Neural cell (in vitro differentiated cells): ENCODE results near the gene RTBDN. TPM values are rescaled to one million over a fixed set of nuclear protein-coding genes. Genes with fewer than 3 reads are reported as not detected.
"Not testable (repeated sequence)": the region's sequence is repeated elsewhere in the genome, so short reads cannot be mapped to it uniquely, and the experiment has no call there.

Experiments
- H2AFZ ChIP-seq: fragments of 200-600, 300-800 bp; sonication (generic), shearing (Covaris generic); 2 replicates; pipeline ENCODE4 v1.6.0; 2014; ENCODE audit warnings: low read depth, mild to moderate bottlenecking, antibody characterized with exemption, low read length, moderate library complexity
- H3F3A ChIP-seq: fragments of 200-600 bp; shearing (Covaris generic); 2 replicates; pipeline ENCODE4 v1.6.1; 2016; ENCODE audit warnings: mild to moderate bottlenecking, moderate library complexity, mixed read lengths, antibody characterized with exemption, low read length; ENCODE audit not compliant: insufficient read depth, poor library complexity, severe bottlenecking
- H3K27ac ChIP-seq: fragments of 200-600, 300-800 bp; sonication (generic), shearing (Covaris generic); 2 replicates; pipeline ENCODE4 v1.5.1; 2014; ENCODE audit warnings: mild to moderate bottlenecking, low read length, moderate library complexity
- H3K27me3 ChIP-seq: fragments of 300-800, 200-600 bp; sonication (generic), shearing (Covaris generic); 2 replicates; pipeline ENCODE4 v1.6.0; 2014; ENCODE audit warnings: mild to moderate bottlenecking, low read depth, low read length, moderate library complexity; ENCODE audit not compliant: insufficient read depth
- H3K36me3 ChIP-seq: fragments of 300-800, 200-600 bp; sonication (generic), shearing (Covaris generic); 2 replicates; pipeline ENCODE4 v1.5.1; 2014; ENCODE audit warnings: mild to moderate bottlenecking, antibody characterized with exemption, low read length, moderate library complexity; ENCODE audit not compliant: insufficient read depth
- H3K4me2 ChIP-seq: fragments of 300-800, 200-600 bp; sonication (generic), shearing (Covaris generic); 2 replicates; pipeline ENCODE4 v1.6.0; 2014; ENCODE audit warnings: mild to moderate bottlenecking, low read length
- H3K4me3 ChIP-seq: fragments of 300-800, 200-600 bp; sonication (generic), shearing (Covaris generic); 2 replicates; pipeline ENCODE4 v1.5.1; 2014; ENCODE audit warnings: mild to moderate bottlenecking, low read length, moderate library complexity
- H3K79me2 ChIP-seq: fragments of 200-600 bp; shearing (Covaris generic); replicated peaks from 2 replicates; pipeline ENCODE4 v1.6.0; 2014; ENCODE audit warnings: mild to moderate bottlenecking, low read length, moderate library complexity; ENCODE audit not compliant: insufficient read depth
- H3K9ac ChIP-seq: fragments of 300-800, 200-600 bp; sonication (generic), shearing (Covaris generic); 2 replicates; pipeline ENCODE4 v1.6.1; 2016; ENCODE audit warnings: mild to moderate bottlenecking, low read length, mixed read lengths
- H3K9me2 ChIP-seq: fragments of 200-600 bp; shearing (Covaris generic); 2 replicates; pipeline ENCODE4 v1.6.1; 2016; ENCODE audit warnings: mild to moderate bottlenecking, low read length, mixed read lengths; ENCODE audit not compliant: insufficient read depth
- H3K9me3 ChIP-seq: fragments of 200-600, 300-800 bp; sonication (generic), shearing (Covaris generic); 2 replicates; pipeline ENCODE4 v1.6.1; 2016; ENCODE audit warnings: mild to moderate bottlenecking, mixed run types, low read length, moderate library complexity, mixed read lengths
- H4K20me1 ChIP-seq: fragments of 200-600 bp; shearing (Covaris generic); 2 replicates; pipeline ENCODE4 v1.6.1; 2016; ENCODE audit warnings: mild to moderate bottlenecking, mixed run types; ENCODE audit not compliant: insufficient read depth
- EP300 ChIP-seq: fragments of 450-650 bp; conservative IDR thresholded peaks from 2 replicates; pipeline ENCODE4 v1.6.1; 2014; ENCODE audit warnings: antibody characterized with exemption, mild to moderate bottlenecking, moderate library complexity; ENCODE audit not compliant: poor library complexity, severe bottlenecking
- EZH2 ChIP-seq: fragments of 200-600, 300-800 bp; shearing (Covaris generic), sonication (generic); IDR thresholded peaks from 2 replicates; pipeline ENCODE4 v1.6.1; 2014; ENCODE audit warnings: antibody characterized with exemption, low read length, borderline replicate concordance, mild to moderate bottlenecking; ENCODE audit not compliant: insufficient read depth, poor library complexity, severe bottlenecking
- MXI1 ChIP-seq: fragments of 450-650 bp; conservative IDR thresholded peaks from 2 replicates; pipeline ENCODE4 v1.6.1; 2014; ENCODE audit warnings: antibody characterized with exemption, mild to moderate bottlenecking; ENCODE audit not compliant: poor library complexity, severe bottlenecking
- POLR2AphosphoS5 ChIP-seq: IDR thresholded peaks from 2 replicates; pipeline ENCODE4 v1.6.1; 2012
- RAD21 ChIP-seq: fragments of 450-650 bp; conservative IDR thresholded peaks from 2 replicates; pipeline ENCODE4 v1.6.1; 2014; ENCODE audit warnings: antibody characterized with exemption, mild to moderate bottlenecking, moderate library complexity
- SMC3 ChIP-seq: fragments of 450-650 bp; conservative IDR thresholded peaks from 2 replicates; pipeline ENCODE4 v1.6.1; 2014; ENCODE audit warnings: antibody characterized with exemption, mild to moderate bottlenecking, moderate library complexity; ENCODE audit not compliant: poor library complexity
- TAF1 ChIP-seq: IDR thresholded peaks from 2 replicates; pipeline ENCODE4 v1.6.1; 2012; ENCODE audit warnings: low read depth
- polyA plus RNA-seq: library from polyadenylated mRNA; depleted of rRNA; stranded (reverse); fragments of >200 nt; gene quantifications from 2 replicates; pipeline ENCODE4 v1.2.3, GENCODE V29; 2014
- TF ChIP-seq, protein P1 (sequence below): fragments of 450-650 bp; IDR thresholded peaks from 2 replicates; pipeline ENCODE4 v1.5.1; 2014; ENCODE audit warnings: antibody characterized with exemption, mild to moderate bottlenecking, moderate library complexity; ENCODE audit not compliant: poor library complexity, severe bottlenecking
- TF ChIP-seq, protein P2 (sequence below): IDR thresholded peaks from 2 replicates; pipeline ENCODE4 v1.6.1; 2012; ENCODE audit warnings: borderline replicate concordance

Gene RTBDN
- polyA plus RNA-seq, 1 donor from 2014 or later: not detected

DNA sequence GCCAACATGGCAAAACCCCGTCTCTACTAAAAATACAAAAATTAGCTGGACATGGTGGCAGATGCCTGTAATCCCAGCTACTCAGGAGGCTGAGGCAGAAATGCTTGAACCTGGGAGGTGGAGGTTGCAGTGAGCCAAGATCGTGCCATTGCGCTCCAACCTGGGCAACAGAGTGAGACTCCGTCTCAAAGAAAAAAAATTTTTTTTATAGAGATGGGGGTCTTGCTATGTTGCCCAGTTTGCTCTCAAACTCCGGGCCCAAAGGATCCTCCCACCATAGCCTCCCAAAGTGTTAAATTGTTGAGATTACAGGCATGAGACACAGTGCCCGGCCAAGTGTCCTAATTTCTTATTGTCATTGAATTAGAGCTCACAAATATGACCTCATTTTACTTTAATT, 17.2 kb downstream of the RTBDN start:
- not testable (repeated sequence) for H2AFZ ChIP-seq, H3K27me3 ChIP-seq, H3K9ac ChIP-seq, H3K27ac ChIP-seq, H3K79me2 ChIP-seq, H3K36me3 ChIP-seq, H3K9me2 ChIP-seq, H3K9me3 ChIP-seq, H4K20me1 ChIP-seq, H3K4me2 ChIP-seq, H3K4me3 ChIP-seq, H3F3A ChIP-seq

DNA sequence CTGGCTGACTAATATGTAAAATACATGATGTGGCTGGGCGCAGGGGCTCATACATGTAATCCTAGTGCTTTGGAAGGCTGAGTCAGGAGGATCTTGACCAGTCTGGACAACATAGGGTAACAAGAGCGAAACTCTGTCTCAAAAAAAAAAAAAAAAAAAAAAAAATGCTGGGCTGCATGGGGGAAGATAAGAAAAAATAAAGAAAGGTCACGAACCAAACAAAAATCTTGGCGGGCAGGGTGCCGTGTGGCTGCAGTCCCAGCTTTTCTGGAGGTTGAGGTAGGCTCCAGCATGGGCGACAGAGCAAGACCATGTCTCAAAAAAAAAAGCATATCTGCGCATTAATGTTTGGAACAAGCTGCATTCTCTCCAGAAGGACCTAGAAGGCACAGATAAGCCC, 19.3 kb downstream of the RTBDN start:
- H3K9me3 ChIP-seq: no peaks in the 10 kb centered on the region
- H3F3A ChIP-seq: no peaks in the 10 kb centered on the region
- H3K9me2 ChIP-seq: no peaks in the 10 kb centered on the region
- no peak overlapping the region for H3K9ac ChIP-seq
- no peak overlapping the region for H3K27ac ChIP-seq
- no peaks in the 10 kb centered on the region for H3K79me2 ChIP-seq
- no peak overlapping the region for H2AFZ ChIP-seq
- H3K4me2 ChIP-seq: no peak overlapping the region
- no peaks in the 10 kb centered on the region for H3K36me3 ChIP-seq
- no peaks in the 10 kb centered on the region for H3K27me3 ChIP-seq
- TF ChIP-seq, protein P1, sequence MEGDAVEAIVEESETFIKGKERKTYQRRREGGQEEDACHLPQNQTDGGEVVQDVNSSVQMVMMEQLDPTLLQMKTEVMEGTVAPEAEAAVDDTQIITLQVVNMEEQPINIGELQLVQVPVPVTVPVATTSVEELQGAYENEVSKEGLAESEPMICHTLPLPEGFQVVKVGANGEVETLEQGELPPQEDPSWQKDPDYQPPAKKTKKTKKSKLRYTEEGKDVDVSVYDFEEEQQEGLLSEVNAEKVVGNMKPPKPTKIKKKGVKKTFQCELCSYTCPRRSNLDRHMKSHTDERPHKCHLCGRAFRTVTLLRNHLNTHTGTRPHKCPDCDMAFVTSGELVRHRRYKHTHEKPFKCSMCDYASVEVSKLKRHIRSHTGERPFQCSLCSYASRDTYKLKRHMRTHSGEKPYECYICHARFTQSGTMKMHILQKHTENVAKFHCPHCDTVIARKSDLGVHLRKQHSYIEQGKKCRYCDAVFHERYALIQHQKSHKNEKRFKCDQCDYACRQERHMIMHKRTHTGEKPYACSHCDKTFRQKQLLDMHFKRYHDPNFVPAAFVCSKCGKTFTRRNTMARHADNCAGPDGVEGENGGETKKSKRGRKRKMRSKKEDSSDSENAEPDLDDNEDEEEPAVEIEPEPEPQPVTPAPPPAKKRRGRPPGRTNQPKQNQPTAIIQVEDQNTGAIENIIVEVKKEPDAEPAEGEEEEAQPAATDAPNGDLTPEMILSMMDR: no peak
- TF ChIP-seq MXI1: no peak
- TF ChIP-seq TAF1: no peak
- no peak for TF ChIP-seq EZH2
- no peak for TF ChIP-seq POLR2AphosphoS5
- TF ChIP-seq EP300: no peak
- TF ChIP-seq, protein P2, sequence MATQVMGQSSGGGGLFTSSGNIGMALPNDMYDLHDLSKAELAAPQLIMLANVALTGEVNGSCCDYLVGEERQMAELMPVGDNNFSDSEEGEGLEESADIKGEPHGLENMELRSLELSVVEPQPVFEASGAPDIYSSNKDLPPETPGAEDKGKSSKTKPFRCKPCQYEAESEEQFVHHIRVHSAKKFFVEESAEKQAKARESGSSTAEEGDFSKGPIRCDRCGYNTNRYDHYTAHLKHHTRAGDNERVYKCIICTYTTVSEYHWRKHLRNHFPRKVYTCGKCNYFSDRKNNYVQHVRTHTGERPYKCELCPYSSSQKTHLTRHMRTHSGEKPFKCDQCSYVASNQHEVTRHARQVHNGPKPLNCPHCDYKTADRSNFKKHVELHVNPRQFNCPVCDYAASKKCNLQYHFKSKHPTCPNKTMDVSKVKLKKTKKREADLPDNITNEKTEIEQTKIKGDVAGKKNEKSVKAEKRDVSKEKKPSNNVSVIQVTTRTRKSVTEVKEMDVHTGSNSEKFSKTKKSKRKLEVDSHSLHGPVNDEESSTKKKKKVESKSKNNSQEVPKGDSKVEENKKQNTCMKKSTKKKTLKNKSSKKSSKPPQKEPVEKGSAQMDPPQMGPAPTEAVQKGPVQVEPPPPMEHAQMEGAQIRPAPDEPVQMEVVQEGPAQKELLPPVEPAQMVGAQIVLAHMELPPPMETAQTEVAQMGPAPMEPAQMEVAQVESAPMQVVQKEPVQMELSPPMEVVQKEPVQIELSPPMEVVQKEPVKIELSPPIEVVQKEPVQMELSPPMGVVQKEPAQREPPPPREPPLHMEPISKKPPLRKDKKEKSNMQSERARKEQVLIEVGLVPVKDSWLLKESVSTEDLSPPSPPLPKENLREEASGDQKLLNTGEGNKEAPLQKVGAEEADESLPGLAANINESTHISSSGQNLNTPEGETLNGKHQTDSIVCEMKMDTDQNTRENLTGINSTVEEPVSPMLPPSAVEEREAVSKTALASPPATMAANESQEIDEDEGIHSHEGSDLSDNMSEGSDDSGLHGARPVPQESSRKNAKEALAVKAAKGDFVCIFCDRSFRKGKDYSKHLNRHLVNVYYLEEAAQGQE: no peak
- TF ChIP-seq SMC3: no peak
- TF ChIP-seq RAD21: no peak
- H4K20me1 ChIP-seq: no peaks in the 10 kb centered on the region
- no peak overlapping the region for H3K4me3 ChIP-seq
